H7 (cell line): Measurements from ENCODE around the gene MYLK3. TPM values are rescaled to one million over a fixed set of nuclear protein-coding genes. Genes with fewer than 3 reads are reported as not detected.
"Not testable (repeated sequence)": the region's sequence is repeated elsewhere in the genome, so short reads cannot be mapped to it uniquely, and the experiment has no call there.

Source experiments
- DNase-seq: peaks from one replicate; pipeline ENCODE4 v3.0.0; 2012
- H3K27me3 ChIP-seq: 2 replicates; pipeline ENCODE4 v1.6.0; 2011; ENCODE audit warnings: mild to moderate bottlenecking, low read length; ENCODE audit not compliant: control insufficient read depth, insufficient read depth
- H3K36me3 ChIP-seq: replicated peaks from 2 replicates; pipeline ENCODE4 v1.5.1; 2011; ENCODE audit warnings: low read length; ENCODE audit not compliant: control insufficient read depth, insufficient read depth
- H3K4me3 ChIP-seq: 2 replicates; pipeline ENCODE4 v1.5.1; 2011; ENCODE audit warnings: low read depth, mild to moderate bottlenecking, control low read depth, low read length, moderate library complexity; ENCODE audit not compliant: insufficient read depth
- total RNA-seq: library from RNA; depleted of rRNA; stranded (reverse); fragments of >200 nt; shearing (Covaris generic); gene quantifications from 2 replicates; pipeline ENCODE4 v1.2.3, GENCODE V29; 2014; rRNA removed

Gene MYLK3
- total RNA-seq = 0.78 and 2.3 TPM in 2 replicates

- DNase-seq = peak; percentile 67
- Histone ChIP-seq H3K4me3 (no peak within 1 kb of the TSS), H3K36me3 (no peaks in the 10 kb centered on the region), H3K27me3 (no peaks in the 10 kb centered on the region)
Measured at GRCh38 chr16:46747777-46748651, at the start of gene MYLK3. MYLK3 (minus strand) TSS chr16:46748344; CDS start chr16:46748193, 151 bp downstream.

GRCh38 chr16:46797501-46797900 is 49.4 kb upstream of the MYLK3 start:
- H3K4me3 ChIP-seq = no peak overlapping the region
- no peaks in the 10 kb centered on the region for H3K27me3 ChIP-seq
- H3K36me3 ChIP-seq = no peaks in the 10 kb centered on the region; the same call in 1 of the 2 replicates
- DNase-seq = no peak

DNA sequence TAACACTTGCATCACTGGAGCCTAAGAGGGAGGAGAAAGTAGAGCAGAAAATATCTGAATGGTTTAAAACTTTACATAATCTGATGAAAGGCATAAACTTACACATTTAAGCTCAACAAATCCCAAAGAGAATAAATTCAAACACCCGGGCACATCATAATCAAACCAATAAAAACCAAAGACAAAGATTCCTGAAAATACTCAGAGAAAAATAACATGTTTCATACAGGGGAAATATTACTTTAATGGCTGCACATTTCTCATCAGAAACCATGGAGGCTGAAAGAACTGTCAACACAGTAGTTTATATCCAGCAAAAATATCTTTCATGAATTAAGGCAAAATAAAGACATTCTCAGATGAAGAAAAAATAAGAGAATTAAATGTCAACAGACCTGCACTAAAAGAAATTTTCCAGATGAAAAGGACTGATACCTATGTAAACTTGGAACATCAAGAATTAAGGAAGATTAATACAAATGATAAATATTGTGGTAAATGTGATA is 48.7 kb upstream of the MYLK3 start:
- DNase-seq = no peak
- no peaks in the 10 kb centered on the region; the same call in 1 of the 2 replicates for H3K36me3 ChIP-seq
- H3K4me3 ChIP-seq = no peak overlapping the region
- no peaks in the 10 kb centered on the region for H3K27me3 ChIP-seq

DNA sequence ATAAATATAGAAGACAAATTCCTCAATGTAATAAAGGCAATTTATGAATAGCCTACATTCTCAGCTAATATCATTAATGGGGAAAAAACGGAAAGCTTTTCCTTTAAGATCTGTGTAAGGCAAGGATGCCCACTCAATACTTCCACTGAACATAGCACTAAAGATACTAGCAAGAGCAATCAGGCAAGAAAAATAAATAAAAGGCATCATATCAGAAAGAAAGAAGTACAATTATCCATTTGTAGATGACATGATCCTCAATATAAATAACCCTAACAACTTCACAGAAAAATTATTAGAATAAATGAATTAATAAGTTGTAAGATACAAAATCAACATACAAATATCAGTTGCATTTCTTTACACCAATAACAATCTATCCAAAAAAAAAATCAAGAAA is 45.7 kb upstream of the MYLK3 start:
- Histone ChIP-seq H3K4me3 (no peak overlapping the region), H3K27me3 (no peaks in the 10 kb centered on the region), H3K36me3 (no peaks in the 10 kb centered on the region; the same call in 1 of the 2 replicates)
- DNase-seq = no peak

DNA sequence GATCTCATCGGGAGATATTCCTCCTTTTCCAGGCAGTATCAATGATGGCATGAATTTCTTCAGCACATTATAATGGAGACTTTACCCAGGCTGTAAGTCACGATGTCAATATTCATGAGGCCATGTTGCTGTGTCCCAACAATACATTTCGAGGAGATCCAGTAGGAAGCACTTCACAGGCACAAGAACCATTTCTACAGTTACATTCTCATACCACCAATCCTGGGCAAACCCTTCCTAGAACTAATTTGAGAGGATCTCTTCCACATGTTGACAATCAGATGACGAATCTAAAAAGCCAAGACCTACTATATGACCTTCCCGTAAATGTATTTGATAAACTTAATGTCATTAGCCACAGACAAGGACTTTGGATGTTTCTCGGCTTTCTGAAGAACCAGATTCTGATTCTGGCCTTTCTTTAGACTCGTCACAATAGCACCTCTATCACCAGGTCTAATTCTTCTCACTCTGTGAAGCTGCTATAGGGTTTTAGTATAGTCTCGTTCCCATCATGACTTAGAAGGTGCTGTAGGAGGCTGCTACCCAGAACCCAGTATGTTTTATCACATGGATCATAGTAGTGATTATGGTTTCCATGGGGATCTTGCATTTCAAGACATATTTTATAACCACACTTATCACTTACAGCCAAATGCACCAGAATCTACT is 42.6 kb upstream of the MYLK3 start:
- H3K36me3 ChIP-seq = no peaks in the 10 kb centered on the region
- no peaks in the 10 kb centered on the region for H3K27me3 ChIP-seq
- peak; percentile 18 for DNase-seq
- H3K4me3 ChIP-seq = peak overlapping the region; percentile 74

DNA sequence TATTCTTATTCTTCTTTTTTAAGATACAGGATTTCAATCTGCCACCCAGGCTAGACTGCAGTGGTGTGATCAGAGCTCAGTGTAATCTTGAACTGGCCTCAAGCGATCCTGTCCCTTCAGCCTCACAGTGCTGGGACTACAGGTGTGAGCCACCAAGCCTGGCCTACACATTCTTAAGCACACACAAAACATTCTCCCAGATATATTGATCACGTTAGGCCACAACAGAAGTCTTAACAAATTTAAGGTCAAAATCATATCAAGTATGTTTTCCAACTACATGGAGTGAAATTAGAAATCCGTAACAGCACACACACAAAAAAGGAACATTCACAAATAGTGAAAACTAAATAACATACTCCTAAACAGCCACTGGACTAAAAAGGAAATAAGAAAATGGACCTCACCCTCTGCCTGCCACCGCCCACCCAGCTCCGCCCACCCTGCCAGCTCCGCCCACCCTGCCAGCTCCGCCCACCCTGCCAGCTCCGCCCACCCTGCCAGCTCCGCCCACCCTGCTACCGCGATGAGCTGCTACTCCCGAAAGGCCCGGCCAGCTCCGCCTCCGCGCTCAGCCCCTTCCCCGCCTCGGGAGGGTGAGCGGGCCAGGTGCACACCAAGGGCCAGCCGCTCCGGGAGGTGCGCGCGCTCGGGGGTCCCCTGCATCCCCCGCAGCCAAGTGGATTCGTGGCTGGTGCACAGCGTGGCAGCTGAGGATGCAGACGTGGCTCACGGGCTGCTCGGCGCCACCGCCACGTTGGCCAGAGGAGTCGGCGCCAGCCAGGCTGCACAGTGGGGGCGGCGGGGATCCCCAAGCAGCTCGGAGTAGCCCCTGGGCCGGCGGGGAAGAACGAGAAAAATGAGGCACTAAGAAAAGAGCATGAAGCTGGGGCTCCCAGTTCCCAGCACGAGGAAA is 41.6 kb upstream of the MYLK3 start:
- Histone ChIP-seq H3K36me3 (no peaks in the 10 kb centered on the region), H3K4me3 (peak overlapping the region; percentile 74), H3K27me3 (no peaks in the 10 kb centered on the region)
- DNase-seq = peak; percentile 94

GRCh38 chr16:46788891-46789474 is 40.8 kb upstream of the MYLK3 start:
- no peaks in the 10 kb centered on the region for H3K27me3 ChIP-seq
- no peak for DNase-seq
- no peak overlapping the region for H3K4me3 ChIP-seq
- H3K36me3 ChIP-seq = no peaks in the 10 kb centered on the region

DNA sequence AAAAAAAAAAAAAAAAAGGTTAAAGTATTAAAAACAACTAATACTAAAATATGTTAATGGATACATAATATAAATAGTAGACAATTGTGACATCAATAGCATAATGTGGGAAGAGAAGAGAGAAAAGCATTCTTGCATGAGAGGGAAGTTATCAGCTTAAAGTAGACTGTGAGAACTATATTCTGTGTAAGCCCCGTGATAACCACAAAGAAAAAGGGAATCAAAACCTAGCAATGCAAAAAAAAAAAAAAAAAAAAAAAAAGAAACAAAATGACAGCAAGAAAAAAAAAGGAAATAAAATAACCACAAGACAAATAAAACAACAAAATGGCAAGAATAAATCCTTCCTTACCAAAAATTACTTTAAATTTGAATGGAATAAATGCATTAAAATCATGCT is 39.8 kb upstream of the MYLK3 start:
- H3K27me3 ChIP-seq = no peaks in the 10 kb centered on the region
- H3K36me3 ChIP-seq = no peaks in the 10 kb centered on the region
- DNase-seq = no peak
- no peak overlapping the region for H3K4me3 ChIP-seq

- Histone ChIP-seq H3K36me3 (no peaks in the 10 kb centered on the region), H3K27me3 (no peaks in the 10 kb centered on the region), H3K4me3 (no peak overlapping the region)
- DNase-seq = no peak
Measured at GRCh38 chr16:46785076-46785845, 37.1 kb upstream of the MYLK3 start.

DNA sequence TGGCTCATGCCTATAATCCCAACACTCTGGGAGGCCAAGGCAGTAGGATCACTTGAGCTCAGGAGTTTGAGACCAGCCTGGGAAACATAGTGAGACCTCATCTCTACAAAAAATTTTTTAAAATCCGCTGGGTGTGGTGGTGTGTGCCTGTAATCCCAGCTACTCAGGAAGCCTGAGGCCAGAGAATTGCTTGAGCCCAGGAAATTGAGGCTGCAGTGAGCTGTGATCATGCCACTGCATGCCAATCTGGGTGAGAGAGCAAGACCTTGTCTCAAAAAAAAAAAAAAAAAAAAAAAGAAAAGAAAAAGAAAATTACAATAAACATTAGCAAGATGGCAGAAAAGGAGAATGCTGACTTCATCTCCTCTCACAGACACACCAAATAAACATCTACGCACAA is 36.4 kb upstream of the MYLK3 start:
- not testable (repeated sequence) for DNase-seq, H3K4me3 ChIP-seq, H3K27me3 ChIP-seq, H3K36me3 ChIP-seq

DNA sequence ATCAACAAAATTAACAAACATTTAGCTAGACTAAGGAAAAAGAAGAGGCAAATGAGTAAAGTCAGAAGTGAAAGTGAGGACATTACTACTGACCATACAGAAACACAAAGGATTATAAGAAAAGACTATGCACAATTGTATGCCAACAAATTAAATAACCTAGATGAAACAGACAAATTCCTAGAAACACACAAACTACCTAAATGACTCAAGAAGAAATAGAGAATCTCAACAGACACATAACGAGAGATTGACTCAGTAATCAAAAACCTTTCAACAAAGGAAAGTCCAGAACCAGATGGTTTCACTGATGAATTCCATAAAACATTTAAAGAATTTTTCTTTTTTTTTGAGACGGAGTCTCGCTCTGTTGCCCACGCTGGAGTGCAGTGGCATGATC is 35.7 kb upstream of the MYLK3 start:
- Histone ChIP-seq H3K36me3 (no peaks in the 10 kb centered on the region), H3K4me3 (no peak overlapping the region), H3K27me3 (no peaks in the 10 kb centered on the region)
- no peak for DNase-seq

DNA sequence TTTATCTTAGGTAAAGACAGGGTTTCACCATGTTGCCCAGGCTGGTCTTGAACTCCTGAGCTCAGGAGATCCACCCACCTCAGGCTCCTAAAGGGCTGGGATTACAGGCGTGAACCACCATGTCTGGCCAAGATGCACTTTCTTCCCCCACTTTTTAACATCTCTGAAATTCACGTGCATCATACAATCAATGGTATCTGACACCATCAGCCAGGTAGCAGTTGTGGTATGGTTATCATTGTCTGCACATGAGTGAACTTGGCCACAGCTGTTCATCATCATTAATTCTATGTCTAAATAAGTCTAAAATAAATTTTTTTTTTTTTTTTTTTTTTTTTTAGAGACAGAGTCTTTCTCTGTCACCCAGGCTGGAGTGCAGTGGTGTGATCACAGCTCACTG is 34.2 kb upstream of the MYLK3 start:
- no peak for DNase-seq
- no peaks in the 10 kb centered on the region for H3K27me3 ChIP-seq
- H3K4me3 ChIP-seq = no peak overlapping the region
- H3K36me3 ChIP-seq = no peaks in the 10 kb centered on the region

GRCh38 chr16:46777804-46778203 is 29.7 kb upstream of the MYLK3 start:
- Histone ChIP-seq H3K4me3 (no peak overlapping the region), H3K36me3 (no peaks in the 10 kb centered on the region), H3K27me3 (no peaks in the 10 kb centered on the region)
- DNase-seq = no peak
